ENCODE data around the gene MAP3K3.

DNA sequence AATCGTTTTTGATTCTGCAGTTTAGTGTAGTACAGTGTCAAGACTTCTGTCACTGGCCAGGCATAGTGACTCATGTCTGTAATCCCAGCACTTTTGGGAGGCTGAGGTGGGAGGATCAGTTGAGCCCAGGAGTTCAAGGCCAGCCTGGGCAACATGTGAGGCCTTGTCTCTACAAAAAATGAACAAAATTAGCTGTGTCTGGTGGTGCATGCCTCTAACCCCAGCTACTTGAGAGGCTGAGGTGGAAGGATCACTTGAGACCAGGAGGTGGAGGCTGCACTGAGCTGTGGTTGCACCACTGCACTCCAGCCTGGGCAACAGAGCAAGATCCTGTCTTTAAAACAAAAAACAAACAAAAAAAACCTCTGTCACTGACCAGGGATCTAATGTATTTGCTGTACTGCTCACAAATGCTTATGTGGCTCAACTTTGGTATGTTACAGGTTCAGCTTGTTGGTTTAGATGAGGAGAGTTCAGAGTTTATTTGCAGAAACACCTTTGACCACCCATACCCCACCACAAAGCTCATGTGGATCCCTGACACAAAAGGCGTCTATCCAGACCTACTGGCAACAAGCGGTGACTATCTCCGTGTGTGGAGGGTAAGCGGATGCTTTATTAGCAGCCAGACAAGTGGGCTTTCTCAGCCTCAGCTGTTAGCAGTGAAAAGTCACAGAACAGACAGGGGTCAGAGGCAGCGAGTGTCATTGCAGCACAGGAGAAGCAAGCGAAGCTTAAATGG is 44.0 kb upstream of the MAP3K3 start:
- TF ChIP-seq EP300 (IDR thresholded peaks at IDR 0.05) (no peak), CBX2 (IDR thresholded peaks at IDR 0.05; ENCODE audit: borderline replicate concordance, low read depth) (no peak), CHD2 (IDR thresholded peaks at IDR 0.05; ENCODE audit: low read length, partially characterized antibody) (no peak), RNF2 (IDR thresholded peaks at IDR 0.05; ENCODE audit: borderline replicate concordance, low read depth) (no peak), POLR2A (IDR thresholded peaks at IDR 0.05; ENCODE audit: low read length) (no peak), RAD21 (conservative IDR thresholded peaks at IDR 0.05 in 1 of 2, IDR thresholded peaks at IDR 0.05 in 1 of 2) (no peak), PHF8 (IDR thresholded peaks at IDR 0.05; ENCODE audit: borderline replicate concordance, low read depth) (no peak), MAZ (IDR thresholded peaks at IDR 0.05; ENCODE audit: borderline replicate concordance, low read depth, low read length) (no peak), BHLHE40 (IDR thresholded peaks at IDR 0.05; ENCODE audit: low read depth, low read length) (no peak), FOSB (CRISPR knock-in tag; IDR thresholded peaks at IDR 0.05) (no peak), MYC (IDR thresholded peaks at IDR 0.05; ENCODE audit: borderline replicate concordance, low read length) (no peak)
- TF ChIP-seq, protein P1, sequence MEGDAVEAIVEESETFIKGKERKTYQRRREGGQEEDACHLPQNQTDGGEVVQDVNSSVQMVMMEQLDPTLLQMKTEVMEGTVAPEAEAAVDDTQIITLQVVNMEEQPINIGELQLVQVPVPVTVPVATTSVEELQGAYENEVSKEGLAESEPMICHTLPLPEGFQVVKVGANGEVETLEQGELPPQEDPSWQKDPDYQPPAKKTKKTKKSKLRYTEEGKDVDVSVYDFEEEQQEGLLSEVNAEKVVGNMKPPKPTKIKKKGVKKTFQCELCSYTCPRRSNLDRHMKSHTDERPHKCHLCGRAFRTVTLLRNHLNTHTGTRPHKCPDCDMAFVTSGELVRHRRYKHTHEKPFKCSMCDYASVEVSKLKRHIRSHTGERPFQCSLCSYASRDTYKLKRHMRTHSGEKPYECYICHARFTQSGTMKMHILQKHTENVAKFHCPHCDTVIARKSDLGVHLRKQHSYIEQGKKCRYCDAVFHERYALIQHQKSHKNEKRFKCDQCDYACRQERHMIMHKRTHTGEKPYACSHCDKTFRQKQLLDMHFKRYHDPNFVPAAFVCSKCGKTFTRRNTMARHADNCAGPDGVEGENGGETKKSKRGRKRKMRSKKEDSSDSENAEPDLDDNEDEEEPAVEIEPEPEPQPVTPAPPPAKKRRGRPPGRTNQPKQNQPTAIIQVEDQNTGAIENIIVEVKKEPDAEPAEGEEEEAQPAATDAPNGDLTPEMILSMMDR (IDR thresholded peaks at IDR 0.05) = no peak
- TF ChIP-seq, protein P2, sequence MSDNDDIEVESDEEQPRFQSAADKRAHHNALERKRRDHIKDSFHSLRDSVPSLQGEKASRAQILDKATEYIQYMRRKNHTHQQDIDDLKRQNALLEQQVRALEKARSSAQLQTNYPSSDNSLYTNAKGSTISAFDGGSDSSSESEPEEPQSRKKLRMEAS (IDR thresholded peaks at IDR 0.05) = no peak

Data from A549 (cell line).